GM19351 (cell line): ENCODE data around the gene ARHGAP15.

Experiments used
- ATAC-seq: cut with Tn5 transposase; IDR thresholded peaks from one replicate; pipeline ENCODE4 v1.9.1; 2021; ENCODE audit warnings: mild to moderate bottlenecking, moderate library complexity; ENCODE audit not compliant: unreplicated experiment

Gene ARHGAP15

DNA sequence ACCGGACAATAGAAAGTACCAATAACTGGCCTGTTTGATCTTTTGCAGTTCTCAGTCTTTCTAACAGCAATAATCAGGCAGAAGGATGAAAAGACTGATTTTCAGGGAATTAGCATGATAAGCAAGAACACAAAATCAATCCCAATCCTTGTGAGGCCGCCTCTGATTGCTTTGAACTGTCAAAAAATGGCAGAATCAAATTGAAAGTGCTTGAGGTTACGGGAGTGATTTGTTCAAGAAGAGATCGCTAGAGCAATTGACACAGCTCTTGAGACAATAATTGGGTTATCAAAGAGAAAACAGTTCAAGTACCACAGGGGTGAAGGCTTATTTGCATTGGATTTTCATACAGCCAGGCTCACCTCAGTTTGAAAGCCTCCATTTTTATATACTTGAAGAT, 663.4 kb downstream of the ARHGAP15 start:
- no peak for ATAC-seq

DNA sequence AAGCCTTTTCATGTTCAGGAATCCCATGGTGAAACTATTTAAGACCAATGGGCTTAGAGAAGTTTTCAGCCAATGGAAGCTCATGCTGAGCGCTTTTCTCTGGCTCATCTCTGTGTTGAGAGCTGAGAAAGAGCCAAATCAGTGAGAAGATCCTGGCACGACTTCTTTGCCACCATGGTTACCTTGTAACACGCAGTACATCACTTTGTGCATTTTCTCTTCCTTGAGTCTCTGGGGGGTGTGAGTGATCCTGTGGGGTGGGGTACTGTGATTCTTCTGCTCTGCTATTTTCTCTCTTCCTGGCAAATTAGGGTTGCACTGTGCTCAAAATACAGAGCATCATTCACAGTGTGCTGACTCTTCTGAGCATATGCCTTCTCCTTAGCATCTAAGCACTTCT, 664.2 kb downstream of the ARHGAP15 start:
- no peak for ATAC-seq

DNA sequence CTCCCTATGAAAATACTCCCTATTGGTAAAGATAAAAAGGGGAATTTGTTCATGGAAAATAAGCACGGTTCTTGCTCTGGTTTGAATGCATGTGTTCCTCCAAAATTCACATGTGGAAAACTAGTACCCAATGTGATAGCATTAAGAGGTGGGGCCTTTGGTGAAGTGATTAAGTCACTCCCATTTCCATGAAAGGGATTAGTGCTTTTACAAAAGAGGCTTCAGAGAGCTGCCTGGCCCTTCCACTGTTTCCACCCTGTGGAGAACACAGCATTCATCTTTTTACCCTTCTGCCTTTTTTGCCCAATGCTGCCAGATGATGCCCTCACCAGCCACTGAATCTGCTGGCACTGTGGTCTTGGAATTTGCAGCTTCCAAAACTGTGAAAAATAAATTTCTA, 666.8 kb downstream of the ARHGAP15 start:
- ATAC-seq: no peak

DNA sequence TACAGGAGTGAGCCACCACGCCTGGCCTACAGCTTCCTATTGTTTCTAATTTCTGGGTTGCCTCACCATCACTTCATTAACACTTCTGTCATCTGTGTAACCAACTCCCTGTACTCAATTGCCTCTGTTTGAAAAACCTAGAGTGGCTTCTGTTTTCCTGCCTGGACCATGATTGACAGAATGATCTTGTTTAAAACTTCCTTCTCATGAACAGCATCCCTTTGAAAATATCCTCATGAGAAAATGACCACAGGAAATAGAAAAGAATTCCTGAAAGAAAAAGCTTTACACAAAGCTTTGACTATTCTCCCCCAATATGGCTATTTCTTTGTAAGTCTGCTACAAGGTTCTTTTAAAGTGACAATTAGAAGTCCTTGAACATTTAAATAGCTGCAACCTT, 672.3 kb downstream of the ARHGAP15 start:
- no peak for ATAC-seq

DNA sequence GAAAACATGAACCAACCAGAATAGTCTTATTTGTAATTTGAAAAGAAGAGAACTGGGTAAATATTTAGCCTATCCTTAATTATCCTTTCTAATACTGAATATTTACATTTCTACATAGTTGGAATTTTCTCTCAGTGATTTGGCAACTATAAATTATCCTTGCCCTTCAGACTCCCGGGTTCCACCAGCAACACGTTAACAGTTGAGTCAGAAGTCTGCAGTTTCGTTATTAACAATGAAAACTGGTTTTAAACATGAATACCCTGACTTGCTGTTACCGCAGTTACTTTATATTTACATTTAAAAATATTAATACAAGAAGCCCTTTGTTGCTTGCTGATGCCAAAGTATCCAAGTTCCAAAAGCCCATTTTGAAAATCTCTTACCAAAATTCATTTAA, 673.0 kb downstream of the ARHGAP15 start:
- peak; percentile 52 for ATAC-seq

DNA sequence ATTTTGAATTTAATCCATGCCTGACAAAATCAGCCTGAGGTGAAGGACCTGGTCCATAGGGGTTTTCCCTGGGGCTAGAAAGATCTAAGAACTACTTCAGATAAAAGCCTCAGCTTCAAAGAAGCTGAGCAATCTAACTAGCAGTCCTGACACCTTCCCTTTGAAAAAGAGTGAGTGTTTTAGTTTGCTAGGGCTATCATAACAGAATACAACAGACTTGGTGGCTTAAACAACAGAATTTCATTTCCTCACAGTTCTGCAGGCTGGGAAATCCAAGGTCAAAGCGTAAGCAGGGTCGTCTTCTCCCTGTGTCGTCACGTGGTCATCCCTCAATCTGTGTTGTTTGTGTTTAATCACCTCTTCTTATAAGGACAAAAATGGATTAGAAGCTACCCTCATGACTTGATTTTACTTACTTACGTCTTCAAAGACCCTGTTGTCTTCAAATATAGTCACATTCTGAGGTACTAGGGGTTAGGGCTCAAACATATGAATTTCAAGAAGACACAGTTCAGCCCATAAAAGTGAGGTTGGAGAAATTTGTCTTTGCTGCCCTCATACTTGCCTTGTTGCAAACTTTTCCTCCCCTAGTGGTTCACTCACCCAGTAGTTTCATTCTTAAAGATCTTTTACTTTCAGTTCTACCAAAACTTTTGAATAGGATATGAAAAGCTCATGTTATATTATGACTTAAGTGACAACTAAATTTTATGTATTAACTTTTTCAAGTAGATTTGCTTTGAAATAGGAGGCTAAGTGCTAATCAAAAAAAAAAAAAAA, 673.8 kb downstream of the ARHGAP15 start:
- ATAC-seq: peak; percentile 80

DNA sequence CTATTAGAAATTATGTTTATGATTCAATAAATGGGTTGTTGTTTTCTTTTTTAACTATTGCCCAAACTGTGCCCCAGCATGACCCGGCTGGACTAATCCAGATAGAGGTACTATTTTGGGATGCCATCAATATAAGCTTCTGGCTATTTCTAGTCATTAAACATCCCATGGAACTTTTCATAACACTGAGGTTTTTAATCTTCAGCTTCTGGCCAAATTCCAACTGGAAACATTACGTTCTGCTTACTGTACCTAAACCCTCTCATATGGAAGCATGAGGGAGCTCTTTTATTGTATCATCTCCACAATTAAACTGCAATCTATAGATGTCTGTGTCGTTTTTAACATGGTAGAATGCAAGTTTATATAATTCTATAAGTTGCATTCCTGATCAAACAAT, 674.7 kb downstream of the ARHGAP15 start:
- ATAC-seq: no peak

DNA sequence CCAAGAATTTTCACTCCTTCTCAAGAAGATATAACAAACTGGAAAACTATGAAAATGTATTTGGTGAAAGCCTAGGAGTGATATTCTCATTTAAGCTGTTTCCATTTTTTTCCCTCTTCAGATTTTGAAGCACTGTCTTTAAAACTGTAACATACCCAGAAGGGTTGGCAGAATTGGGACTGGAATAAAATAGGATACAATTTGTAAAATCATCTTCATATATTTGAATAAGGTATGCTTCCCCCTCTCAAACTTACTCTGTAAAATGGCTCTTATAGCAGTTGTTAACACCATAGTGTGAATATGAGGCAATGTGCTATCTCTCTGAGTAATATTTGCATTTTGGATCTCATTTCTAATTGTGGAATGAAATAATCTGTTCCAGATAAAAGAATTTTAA, 676.4 kb downstream of the ARHGAP15 start:
- ATAC-seq: no peak

DNA sequence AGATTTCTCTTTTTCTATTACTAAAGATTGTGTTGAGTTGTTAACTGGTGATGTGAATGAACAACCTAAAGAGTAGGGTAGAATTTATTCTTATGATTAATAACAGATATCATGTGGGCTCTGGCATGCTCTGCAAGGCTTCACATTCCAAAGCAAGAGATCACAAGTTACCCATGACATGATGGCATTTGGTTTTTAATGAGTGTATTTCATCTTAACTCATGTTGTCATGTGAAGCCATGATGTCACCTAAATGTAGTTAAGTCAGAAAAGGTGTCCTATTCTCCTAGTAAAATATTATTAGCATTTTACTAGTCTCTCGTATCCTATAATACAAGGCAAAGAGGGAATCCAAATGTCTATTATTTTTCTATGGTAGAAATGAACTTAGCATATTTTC, 678.0 kb downstream of the ARHGAP15 start:
- ATAC-seq: no peak

DNA sequence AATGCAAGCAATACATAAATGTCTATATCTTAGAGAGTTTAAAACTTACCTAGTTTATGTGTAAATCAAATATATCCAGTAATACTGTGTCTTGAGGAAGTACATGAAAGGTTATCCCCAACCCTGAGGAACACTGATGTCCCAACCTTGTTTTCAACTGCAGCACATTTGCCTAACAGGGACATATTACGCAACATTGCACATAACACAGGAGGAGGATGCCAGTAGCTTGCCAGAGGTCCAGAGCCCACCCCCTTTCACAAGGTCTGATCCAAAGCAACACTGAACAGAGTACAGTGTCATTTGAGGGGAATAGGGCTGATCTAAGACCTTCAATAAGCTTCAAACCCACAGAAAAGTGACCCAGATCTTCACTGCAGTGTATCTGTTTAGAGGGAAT, 678.5 kb downstream of the ARHGAP15 start:
- ATAC-seq: no peak

DNA sequence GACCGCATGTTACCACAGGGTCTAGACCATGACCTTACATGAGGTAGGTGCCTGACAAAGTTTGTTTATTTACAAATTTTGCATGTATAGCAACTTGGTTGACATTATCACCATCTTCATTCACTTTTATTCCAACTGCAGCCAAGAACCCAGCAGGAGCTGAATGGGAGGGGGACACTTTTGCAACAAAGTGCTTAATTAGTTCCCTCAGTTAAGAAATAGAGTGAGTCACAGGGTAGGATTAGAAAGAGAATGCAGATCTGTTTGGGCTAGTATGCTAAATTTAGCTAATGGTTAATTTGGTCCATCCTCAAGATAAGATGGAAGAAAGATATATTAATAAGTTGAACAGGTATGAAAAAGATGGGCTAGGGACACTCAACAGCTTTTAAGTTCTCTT, 678.9 kb downstream of the ARHGAP15 start:
- no peak for ATAC-seq

DNA sequence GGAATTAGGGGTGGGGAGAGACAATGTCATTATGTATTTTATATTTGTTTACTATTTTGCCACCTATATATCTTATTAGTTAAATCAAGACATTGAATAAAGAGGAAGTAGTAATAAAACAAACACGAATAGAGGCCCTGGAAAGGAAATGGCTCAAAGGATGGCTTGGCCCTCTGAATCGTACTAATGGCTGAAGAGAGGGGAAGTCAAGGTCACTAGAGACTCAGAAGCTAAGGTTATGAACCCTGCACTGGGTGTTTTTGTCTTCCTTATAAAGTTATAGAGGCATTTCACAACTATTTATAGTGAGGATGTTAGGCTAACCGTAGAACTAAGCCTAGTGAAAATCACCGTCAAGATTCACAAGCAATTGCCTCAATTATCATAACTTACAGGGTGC, 685.9 kb downstream of the ARHGAP15 start:
- no peak for ATAC-seq

DNA sequence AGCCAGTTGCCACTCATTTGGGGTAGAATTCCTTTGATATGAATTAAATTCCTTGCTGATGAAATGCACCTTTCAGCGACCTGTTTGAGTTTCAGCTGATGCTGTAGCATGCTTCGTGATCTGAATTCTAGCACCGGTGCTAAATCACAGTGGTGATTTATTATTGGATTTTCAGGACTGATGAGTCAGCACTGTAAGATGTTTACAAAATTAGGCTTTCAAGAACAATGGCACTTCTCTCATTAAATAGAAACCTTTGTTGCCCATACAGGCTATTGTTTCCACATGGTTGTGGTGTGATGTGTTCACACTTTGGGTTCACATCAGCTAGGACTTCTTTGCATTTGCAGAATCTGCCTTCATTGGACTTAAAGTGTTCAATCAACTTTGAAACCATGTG, 687.7 kb downstream of the ARHGAP15 start:
- no peak for ATAC-seq
